Tibial nerve (tissue), 4 donors: ENCODE data around the gene FLYWCH2.

ENCODE experiments used
- CTCF ChIP-seq, 5 experiments: fragments of 200-600 bp in 3 of 5; fragments of 450-650 bp in 2 of 5; sonication (generic) in 3 of 5; IDR thresholded peaks; one replicate each; pipeline ENCODE4 v1.5.1; 2016 to 2019; ENCODE audit warnings: antibody characterized with exemption in 5 of 5, mild to moderate bottlenecking in 3 of 5, moderate library complexity in 2 of 5
- EP300 ChIP-seq, 2 donors: sonication (generic); formaldehyde crosslinking; IDR thresholded peaks; one replicate each; pipeline ENCODE4 v1.6.1; 2017; ENCODE audit warnings: antibody characterized with exemption in 2 of 2, mild to moderate bottlenecking in 1 of 2
- POLR2A ChIP-seq, 2 donors: fragments of 450-650 bp; IDR thresholded peaks; one replicate each; pipeline ENCODE4 v1.6.1; 2017; ENCODE audit warnings: antibody characterized with exemption in 2 of 2, mild to moderate bottlenecking in 2 of 2, moderate library complexity in 2 of 2

DNA sequence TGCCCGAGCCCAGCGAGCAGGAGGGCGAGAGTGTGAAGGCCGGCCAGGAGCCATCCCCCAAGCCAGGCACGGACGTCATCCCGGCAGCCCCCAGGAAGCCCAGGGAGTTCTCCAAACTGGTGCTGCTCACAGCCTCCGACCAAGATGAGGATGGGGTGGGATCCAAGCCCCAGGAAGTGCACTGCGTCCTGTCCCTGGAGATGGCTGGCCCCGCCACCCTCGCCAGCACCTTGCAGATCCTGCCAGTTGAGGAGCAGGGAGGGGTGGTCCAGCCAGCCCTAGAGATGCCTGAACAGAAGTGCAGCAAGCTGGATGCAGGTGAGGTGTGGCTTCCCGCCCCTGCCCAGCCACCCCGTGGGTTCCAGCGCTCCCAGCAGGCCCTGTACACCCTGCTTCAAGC is 46.7 kb downstream of the FLYWCH2 start:
- TF ChIP-seq CTCF (IDR thresholded peaks at IDR 0.05) (no peak), POLR2A (IDR thresholded peaks at IDR 0.05) (no peak), EP300 (IDR thresholded peaks at IDR 0.05) (no peak)
